PFSK-1 (cell line): Measurements from ENCODE around the gene AP1B1.

Experiments
- FOXP2 ChIP-seq: optimal IDR thresholded peaks from 2 replicates; pipeline ENCODE3; 2011; ENCODE audit warnings: borderline replicate concordance, control low read depth, inconsistent platforms; ENCODE audit not compliant: insufficient read depth; ENCODE audit errors: extremely low read length, extremely low read depth
- POLR2AphosphoS5 ChIP-seq: IDR thresholded peaks from 2 replicates; pipeline ENCODE4 v1.6.1; 2012; ENCODE audit warnings: low read depth, mild to moderate bottlenecking, control low read depth, low read length, moderate library complexity
- REST ChIP-seq, 2 experiments: IDR thresholded peaks; 2 replicates each; pipeline versions ENCODE4 v1.6.1 to v1.8.0; 2011 to 2012; ENCODE audit warnings: low read depth in 2 of 2, low read length in 2 of 2, control low read depth in 1 of 2, inconsistent platforms in 1 of 2, mild to moderate bottlenecking in 1 of 2, moderate library complexity in 1 of 2; ENCODE audit not compliant: insufficient read depth in 1 of 2
- SIN3A ChIP-seq: IDR thresholded peaks from 2 replicates; pipeline ENCODE4 v1.6.1; 2012; ENCODE audit warnings: mild to moderate bottlenecking, low read length, moderate library complexity, borderline replicate concordance; ENCODE audit not compliant: insufficient read depth
- TAF1 ChIP-seq: IDR thresholded peaks from 2 replicates; pipeline ENCODE4 v1.6.1; 2012; ENCODE audit warnings: low read length, control low read depth, borderline replicate concordance; ENCODE audit not compliant: insufficient read depth

GRCh38 chr22:29329581-29329980 is 58.8 kb downstream of the AP1B1 start:
- TF ChIP-seq SIN3A (no peak), REST (IDR thresholded peaks at IDR 0.05; ENCODE audit: insufficient read depth in 1 of 2, low read depth in 2 of 2, low read length in 2 of 2) (no peak), TAF1 (no peak), POLR2AphosphoS5 (no peak), FOXP2 (no peak)
